GM18873 (cell line): ENCODE results near the gene ZC3H10.

Source experiments
- ATAC-seq: cut with Tn5 transposase; IDR thresholded peaks from one replicate; pipeline ENCODE4 v1.9.1; 2021; ENCODE audit warnings: mild to moderate bottlenecking, moderate library complexity, moderate number of reproducible peaks; ENCODE audit not compliant: unreplicated experiment, low FRiP score

Gene ZC3H10

GRCh38 chr12:56126732-56127239, 8.7 kb downstream of the ZC3H10 start:
- ATAC-seq: no peak

GRCh38 chr12:56127485-56127887, 9.4 kb downstream of the ZC3H10 start:
- ATAC-seq: no peak

DNA sequence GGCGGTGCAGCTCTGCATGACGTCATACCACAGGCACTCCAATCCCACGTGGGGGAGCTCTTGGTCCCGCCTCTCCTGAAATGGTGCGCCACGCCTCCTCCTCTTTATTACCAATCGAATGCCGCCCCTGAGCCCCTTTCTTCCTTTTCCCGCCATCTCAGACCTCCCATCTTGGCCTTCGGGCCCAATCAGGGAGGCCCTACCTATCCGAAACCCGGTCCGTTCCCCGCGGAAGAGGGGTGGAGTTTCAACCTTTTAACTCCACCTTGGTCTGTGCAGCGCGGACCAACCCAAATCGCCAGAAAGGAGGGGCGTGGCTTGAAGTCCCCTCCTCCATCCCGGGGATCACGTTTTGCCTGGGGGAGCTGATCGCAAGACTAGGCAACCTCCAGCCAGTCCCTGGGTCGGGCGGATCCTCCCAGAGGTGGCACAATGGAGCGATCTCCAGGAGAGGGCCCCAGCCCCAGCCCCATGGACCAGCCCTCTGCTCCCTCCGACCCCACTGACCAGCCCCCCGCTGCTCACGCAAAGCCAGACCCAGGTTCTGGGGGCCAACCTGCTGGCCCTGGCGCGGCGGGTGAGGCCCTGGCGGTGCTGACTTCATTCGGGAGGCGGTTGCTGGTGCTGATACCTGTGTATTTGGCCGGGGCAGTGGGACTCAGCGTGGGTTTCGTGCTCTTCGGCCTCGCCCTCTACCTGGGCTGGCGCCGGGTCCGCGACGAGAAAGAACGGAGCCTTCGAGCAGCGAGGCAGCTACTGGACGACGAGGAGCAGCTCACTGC, 10.0 kb downstream of the ZC3H10 start, which contains the start of gene ESYT1:
TSS of gene ESYT1 (plus strand) at position 380 of the 782 bp plus-strand sequence. CDS start at position 433, 53 bp downstream.
- ATAC-seq: peak; percentile 90

DNA sequence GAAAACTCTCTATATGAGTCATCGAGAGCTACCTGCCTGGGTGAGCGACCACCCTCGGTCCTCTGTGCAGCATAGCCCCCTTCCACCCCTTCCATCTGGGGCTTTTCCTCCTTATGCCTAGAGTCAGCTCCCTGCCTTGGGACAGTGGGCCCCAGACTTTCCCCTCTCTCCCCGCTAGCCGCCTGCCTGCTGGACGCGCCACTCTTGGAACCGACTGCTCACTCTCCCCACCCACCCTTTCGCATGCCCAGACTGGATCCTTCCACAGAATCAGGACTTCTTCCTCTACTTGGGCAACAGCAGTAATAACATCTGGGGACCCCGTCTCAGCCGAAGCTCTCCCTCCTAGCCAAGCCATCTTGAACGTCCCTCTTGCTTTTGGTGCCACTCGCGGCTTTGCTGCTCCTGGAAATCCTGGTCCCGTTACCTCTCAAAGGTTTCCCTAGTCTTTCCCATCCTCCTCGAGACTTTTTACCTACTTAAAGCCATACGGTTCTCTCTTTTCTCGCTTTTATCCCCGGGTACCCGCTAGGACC, 10.7 kb downstream of the ZC3H10 start:
- no peak for ATAC-seq

DNA sequence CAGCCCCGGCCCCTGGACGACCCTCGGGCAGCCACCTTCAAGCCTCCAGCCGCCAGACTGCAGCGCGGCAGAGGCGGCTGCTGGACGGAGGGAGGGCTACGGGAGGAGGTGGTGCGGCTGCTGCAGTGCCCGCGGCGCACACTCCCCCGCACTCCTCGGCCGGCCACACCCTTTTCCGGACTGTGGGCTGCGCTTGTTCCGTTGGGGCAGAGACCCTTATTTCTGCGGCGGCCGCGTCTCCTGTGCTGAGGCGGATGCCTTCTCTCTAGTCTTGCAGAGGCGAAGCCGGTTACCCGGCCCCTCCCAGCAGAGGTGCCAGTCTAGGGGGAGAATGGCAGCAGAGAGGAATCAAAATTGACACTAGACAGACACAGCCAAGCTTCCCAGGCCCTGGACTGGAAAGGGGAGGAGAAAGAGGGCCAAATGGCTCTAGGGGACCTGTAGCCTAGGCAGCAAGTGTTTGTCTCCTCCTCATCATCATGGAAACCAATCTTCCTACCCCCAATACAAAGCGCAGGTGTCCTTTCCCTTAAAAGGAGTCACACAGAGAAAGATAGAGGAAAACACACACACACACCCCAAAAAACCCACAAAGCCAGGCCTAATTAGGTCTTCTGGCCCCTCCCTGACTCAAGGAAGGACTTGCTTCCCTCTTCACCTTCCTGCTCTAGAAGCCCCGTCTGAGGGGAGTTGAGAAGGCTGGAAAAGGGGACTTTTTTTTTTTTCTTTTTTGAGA, 11.3 kb downstream of the ZC3H10 start:
- ATAC-seq: no peak

DNA sequence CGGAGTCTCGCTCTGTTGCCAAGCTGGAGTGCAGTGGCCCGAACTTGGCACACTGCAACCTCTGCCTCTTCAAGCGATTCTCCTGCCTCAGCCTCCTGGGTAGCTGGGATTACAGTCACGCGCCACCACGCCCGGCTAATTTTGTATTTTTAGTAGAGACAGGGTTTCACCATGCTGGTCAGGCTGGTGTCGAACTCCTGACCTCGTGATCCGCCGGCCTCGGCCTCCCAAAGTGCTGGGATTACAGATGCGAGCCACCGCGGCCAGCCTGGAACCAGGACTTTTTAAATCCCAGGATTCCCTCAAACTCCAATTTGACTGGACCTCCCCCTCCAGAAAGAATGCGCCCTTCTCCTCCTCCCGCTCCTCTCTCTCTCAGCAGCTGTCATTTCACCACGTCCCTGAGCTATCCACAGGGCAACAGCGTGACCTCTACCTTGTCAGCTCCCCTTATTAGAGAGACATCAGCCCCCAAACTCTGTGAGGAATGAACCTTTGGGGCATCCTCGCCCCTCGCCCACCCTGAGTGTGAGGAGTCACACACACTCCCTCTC, 12.0 kb downstream of the ZC3H10 start:
- no peak for ATAC-seq

DNA sequence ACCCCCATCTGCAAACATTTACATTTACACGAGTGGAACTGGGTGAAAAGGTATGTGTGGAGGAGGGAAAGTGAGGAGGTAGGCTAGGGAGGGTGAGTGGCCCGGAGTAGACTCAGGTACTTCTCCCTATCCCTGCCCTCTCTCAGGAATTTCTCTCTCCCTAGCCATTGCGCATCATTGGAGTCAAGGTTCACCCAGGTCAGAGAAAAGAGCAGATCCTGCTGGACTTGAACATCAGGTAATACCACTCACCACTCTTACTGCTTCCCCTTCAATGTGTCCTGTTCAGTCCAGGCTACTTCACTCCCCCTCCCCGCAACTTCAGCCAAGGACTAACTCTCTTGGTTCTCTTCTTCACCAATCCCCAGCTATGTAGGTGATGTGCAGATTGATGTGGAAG, 12.8 kb downstream of the ZC3H10 start:
- ATAC-seq: no peak

GRCh38 chr12:56134897-56135296, 16.8 kb downstream of the ZC3H10 start:
- no peak for ATAC-seq

DNA sequence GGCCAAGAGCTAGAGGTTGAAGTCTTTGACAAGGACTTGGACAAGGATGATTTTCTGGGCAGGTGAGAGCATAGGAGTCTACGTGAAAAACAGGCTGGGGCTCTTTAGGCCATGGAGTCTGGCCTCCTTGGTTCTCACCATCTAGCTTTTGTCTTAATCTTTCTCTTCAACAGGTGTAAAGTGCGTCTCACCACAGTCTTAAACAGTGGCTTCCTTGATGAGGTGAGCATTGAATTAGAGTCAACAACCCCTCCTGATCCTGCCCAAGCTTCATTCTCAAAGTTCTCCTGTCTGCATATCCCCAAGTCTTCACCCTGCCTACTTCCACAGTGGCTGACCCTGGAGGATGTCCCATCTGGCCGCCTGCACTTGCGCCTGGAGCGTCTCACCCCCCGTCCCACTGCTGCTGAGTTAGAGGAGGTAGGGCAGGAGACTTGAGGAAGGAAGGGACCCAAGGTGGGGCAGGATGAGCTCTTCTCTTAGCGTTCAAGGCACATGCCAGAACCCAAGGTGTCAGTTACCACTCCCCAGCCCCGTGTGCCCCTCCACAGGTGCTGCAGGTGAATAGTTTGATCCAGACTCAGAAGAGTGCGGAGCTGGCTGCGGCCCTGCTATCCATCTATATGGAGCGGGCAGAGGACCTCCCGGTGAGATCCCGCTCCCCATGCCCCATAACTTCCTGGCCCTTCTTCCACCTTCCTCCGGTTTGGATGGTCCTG, 19.9 kb downstream of the ZC3H10 start:
- ATAC-seq: no peak

- ATAC-seq: no peak
Observed at GRCh38 chr12:56141946-56142784, 24.1 kb downstream of the ZC3H10 start.

DNA sequence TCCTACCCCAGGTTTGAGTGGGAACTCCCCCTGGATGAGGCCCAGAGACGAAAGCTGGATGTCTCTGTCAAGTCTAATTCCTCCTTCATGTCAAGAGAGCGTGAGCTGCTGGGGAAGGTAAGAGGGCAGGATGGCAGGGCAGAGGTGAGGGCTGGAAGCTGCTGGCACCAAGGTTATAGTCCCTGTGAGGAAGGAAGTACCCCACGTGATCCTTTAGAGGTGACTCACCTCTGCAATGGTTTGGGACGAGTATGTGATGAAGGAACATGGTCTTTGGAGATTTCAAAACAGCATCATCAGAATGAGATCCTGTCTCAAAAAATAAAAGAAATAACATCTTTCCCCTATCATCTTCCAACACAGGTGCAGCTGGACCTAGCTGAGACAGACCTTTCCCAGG, 25.2 kb downstream of the ZC3H10 start:
- no peak for ATAC-seq

DNA sequence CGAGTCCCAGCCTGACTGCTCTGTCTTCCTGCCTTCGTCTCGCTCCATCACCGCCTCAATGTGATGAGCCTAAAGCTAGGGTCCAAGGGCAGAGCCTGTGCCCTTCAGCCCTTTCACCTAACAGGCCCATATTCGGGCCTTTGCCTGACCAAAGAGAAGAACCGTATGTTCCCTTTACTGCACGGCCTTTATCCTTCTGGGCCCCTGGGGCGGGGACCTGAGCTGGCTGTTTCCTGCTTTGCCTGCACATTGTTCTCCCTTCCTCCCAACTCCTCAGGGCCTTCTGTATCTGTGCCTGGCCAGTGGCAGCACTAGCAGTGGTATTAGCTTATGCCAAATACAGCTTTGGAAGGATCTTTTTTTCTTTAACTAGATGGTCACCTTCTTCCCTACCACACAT, 25.8 kb downstream of the ZC3H10 start:
- no peak for ATAC-seq

DNA sequence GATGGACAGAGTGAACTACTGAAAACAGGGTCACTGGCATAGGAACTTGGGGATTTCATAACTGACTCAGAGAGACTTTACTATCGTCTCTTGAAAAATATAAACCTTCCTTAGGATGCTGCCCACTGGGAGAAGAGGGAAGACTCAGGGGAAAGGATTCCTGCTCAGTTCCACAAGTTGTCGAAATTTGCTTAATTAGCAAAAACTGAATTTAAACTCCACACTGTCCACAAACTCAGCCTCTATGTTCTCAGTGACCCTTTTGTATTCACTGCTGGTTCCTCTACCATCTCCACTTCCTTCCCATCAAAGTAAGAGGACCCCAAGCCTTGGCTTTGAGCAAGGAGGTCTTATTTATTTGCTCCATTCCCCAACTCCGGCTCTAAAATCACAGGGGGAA, 27.2 kb downstream of the ZC3H10 start:
- no peak for ATAC-seq

- ATAC-seq: no peak
Observed at GRCh38 chr12:56146492-56147460, 28.7 kb downstream of the ZC3H10 start.

DNA sequence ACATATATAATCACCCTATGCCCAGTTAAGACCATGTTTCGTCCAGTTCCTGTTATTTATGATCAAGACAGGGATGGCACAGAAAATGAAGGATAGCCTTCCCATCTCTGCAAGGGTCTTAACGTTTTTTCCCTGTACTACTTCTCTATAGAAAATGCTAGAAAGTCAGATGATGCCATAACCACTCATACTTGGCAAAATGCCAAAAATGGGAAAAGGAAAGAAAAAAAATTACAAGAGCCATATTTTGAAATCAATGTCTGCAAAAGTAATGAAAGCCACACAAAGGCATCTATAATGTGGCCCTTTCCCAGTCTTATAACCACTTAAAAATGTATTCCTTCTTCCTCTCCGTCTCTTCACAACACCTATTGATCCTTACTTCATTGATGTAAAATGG, 32.5 kb downstream of the ZC3H10 start:
- no peak for ATAC-seq

DNA sequence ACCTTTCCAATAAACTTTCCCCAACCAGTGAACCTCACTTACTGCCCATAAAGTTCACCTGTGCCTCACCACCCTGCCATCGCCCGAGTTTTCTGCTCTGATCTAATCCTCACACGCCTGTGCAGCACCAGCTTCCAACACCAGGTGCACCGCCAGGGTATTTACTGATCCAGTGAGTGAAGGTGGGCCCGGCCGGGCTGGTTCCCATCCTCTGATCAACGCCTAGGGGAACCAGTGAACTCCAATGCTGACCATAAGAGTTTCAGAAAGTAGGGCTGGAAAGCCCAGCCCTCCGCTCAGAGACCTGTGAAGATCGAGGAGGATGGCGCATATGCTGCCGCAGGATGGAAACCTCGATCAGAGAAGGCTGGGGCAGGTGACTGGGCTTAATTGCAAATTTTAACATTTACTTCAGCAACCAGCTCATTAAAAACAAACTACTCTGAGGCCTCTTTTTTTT, 33.6 kb downstream of the ZC3H10 start:
- ATAC-seq: peak; percentile 42

DNA sequence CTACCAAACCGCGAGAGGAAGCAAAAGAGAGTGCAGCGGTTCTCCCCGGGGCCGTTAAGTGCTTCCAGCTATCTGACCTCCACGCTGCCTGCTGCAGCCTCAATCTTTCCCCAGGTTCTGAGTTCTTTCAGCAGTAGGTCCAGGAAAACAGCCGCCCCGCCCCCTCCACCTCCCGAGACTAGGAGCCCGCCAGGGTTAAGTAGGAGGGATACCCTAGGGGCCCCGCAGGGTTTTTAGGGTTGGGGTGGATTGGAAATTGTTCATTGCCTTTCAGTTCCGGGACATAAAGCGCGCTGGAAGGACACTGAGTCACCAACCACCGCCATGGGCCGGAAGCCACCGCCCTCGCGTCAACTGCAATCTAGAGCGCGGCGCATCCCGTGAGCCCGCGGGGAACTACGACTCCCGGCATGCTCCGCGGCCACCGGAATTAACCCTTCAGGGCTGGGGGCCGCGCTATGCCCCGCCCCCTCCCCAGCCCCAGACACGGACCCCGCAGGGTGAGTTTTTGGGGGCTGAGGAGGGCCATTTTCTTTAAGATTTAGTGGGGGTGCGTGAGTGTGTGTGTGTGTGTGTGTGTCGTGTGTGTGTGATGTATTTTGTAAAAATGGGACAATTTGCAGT, 34.2 kb downstream of the ZC3H10 start, which contains the start of gene MYL6B:
TSS of gene MYL6B (plus strand) at position 456 of the 624 bp plus-strand sequence. CDS start 1,332 bp downstream, outside the sequence.
- ATAC-seq: peak; percentile 74
